Left lung (tissue), 14 donors: ENCODE measurements around the gene HYAL3. TPM values are rescaled to one million over a fixed set of nuclear protein-coding genes. Genes with fewer than 3 reads are reported as not detected.

Source experiments
- ATAC-seq: fragments of 200-7000 bp; cut with Tn5 transposase; one replicate; pipeline ENCODE4 v1.9.1; 2020; ENCODE audit warnings: moderate library complexity
- DNase-seq, 4 donors: peaks; one replicate each; pipeline ENCODE4 v3.0.0-alpha.2; 2013 to 2020
- H3K27ac ChIP-seq, 2 donors: fragments of 200-600 bp; sonication (generic) in 1 of 2; one replicate each; pipeline versions ENCODE4 v1.5.0 to v1.8.0; 2020 to 2021
- H3K27me3 ChIP-seq, 2 donors: fragments of 200-600 bp; sonication (generic) in 1 of 2; one replicate each; pipeline versions ENCODE4 v1.5.0 to v1.8.0; 2020 to 2021
- H3K36me3 ChIP-seq, 2 donors: fragments of 200-600 bp; sonication (generic) in 1 of 2; one replicate each; pipeline versions ENCODE4 v1.5.0 to v1.8.0; 2020 to 2021
- H3K4me1 ChIP-seq, 2 donors: fragments of 200-600 bp; one replicate each; pipeline ENCODE4 v1.8.0; 2021
- H3K4me3 ChIP-seq, 2 donors: fragments of 200-600 bp; sonication (generic) in 1 of 2; one replicate each; pipeline versions ENCODE4 v1.5.0 to v1.8.0; 2020 to 2021; ENCODE audit warnings: mild to moderate bottlenecking in 1 of 2
- H3K9me3 ChIP-seq, 2 donors: fragments of 200-600 bp; sonication (generic) in 1 of 2; one replicate each; pipeline versions ENCODE4 v1.5.0 to v1.8.0; 2020 to 2021
- CTCF ChIP-seq, 2 donors: fragments of 200-600 bp; sonication (generic) in 1 of 2; IDR thresholded peaks; one replicate each; pipeline versions ENCODE4 v1.5.0 to v1.8.0; 2021; ENCODE audit warnings: antibody characterized with exemption in 2 of 2
- intact Hi-C, 2 donors: fragments of 100-400 bp; cut with DNase I; formaldehyde crosslinking; loops; one replicate each; pipeline versions ENCODE4 v1.11.2 to v1.14.2; 2022
- long read RNA-seq, 12 donors: library from polyadenylated mRNA in 2 of 12; unstranded in 2 of 12; transcript quantifications; one replicate each; pipeline ENCODE4 v2.0.0 and lab custom pipeline, GENCODE V29; 2019 to 2026
- polyA plus RNA-seq, 6 donors: library from polyadenylated mRNA; unstranded; fragments of 120-200 nt; gene quantifications; one replicate each; pipeline ENCODE4 v1.2.1, GENCODE V29; 2013; ENCODE audit not compliant: insufficient read length in 6 of 6
- total RNA-seq, 2 donors: library from RNA; stranded (reverse); fragmentation: NEBNext Ultra II Directional; extraction: Animal tissue kit (Norgen Biotek cat#: 25700); gene quantifications; one replicate each; pipeline ENCODE4 v1.2.1, GENCODE V29; 2021
- donor health status: DM: no; HTN: yes; CAD: no.
- donor health status: DM: no; HTN: no; CAD: no.

Gene HYAL3, protein sequence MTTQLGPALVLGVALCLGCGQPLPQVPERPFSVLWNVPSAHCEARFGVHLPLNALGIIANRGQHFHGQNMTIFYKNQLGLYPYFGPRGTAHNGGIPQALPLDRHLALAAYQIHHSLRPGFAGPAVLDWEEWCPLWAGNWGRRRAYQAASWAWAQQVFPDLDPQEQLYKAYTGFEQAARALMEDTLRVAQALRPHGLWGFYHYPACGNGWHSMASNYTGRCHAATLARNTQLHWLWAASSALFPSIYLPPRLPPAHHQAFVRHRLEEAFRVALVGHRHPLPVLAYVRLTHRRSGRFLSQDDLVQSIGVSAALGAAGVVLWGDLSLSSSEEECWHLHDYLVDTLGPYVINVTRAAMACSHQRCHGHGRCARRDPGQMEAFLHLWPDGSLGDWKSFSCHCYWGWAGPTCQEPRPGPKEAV
- 1 to 10 TPM; 4.5 to 4.6 TPM for total RNA-seq
- 1 to 10 TPM; 2.3 to 5.2 (median 3.8) TPM for polyA plus RNA-seq
- long read RNA-seq, donor 1, result 0 reads
- long read RNA-seq, donor 2, result 0 reads
- long read RNA-seq, donor 3, result 0 reads
- long read RNA-seq, donor 4, partial matches to known transcripts, result 0 of 5 reads
- long read RNA-seq, donor 4, other reads (novel, unspliced or antisense), result 0 of 5 reads
- long read RNA-seq, donor 5, partial matches to known transcripts, result 0 of 3 reads
- long read RNA-seq, donor 5, other reads (novel, unspliced or antisense), result 0 of 3 reads
- long read RNA-seq, donor 6, partial matches to known transcripts, result 0 of 3 reads
- long read RNA-seq, donor 6, other reads (novel, unspliced or antisense), result 0 of 3 reads
- long read RNA-seq, donor 7, partial matches to known transcripts, result 0 of 1 reads
- long read RNA-seq, donor 7, other reads (novel, unspliced or antisense), result 0 of 1 reads
- long read RNA-seq, donor 8, partial matches to known transcripts, result 0 of 1 reads
- long read RNA-seq, donor 8, other reads (novel, unspliced or antisense), result 0 of 1 reads
- long read RNA-seq, donor 9, result 0 reads
- long read RNA-seq, donor 10, partial matches to known transcripts, result 1 of 11 reads
- long read RNA-seq, donor 10, other reads (novel, unspliced or antisense), result 1 of 11 reads
- long read RNA-seq, donor 11, partial matches to known transcripts, result 0 of 3 reads
- long read RNA-seq, donor 11, other reads (novel, unspliced or antisense), result 0 of 3 reads
- long read RNA-seq, donor 12, partial matches to known transcripts, result 0 of 1 reads
- long read RNA-seq, donor 12, other reads (novel, unspliced or antisense), result 0 of 1 reads

DNA sequence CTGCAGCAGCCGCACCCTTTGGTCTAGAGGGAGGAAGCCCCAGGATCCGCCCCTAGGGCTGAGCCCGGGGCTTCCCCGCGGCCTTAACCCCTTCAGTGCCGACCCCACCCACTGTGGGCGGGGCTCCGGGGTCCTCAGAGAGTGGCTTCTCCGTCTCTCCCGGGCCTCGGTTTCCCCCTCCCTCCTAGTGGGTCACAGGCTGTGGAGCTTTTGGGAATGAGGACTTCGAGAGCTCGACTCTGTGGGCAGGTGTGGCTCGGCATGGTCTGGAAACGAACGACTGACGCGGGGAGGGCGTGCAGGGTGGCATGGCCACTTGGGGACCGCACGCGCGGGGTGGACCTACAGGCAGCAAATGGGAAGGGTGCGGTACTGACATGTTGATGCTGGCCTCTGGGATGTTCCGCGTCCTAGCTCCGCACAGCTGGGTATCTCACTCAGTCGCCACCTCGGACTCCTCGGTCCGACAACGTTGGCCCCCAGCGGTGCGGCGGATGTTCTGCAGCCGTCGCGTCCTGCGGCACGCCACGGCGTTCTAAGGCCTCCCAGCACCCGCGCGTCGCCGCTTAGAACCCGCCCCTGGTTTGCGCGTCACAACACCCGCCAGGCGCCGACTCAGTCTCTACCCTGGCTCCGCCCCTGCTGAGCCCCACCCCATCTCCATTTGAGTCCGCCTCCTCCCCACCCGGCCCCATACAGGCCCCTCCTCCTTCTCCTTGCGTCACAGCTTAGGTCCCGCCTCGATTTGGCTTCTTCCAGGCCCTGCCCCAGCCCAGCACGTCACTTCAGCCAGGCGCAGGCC, at the start of gene HYAL3, which contains the start of gene NAA80:
Gene HYAL3, minus strand, starts transcription at position 570 of the 802 bp plus-strand sequence. CDS start 3,803 bp downstream, outside the sequence.
Gene NAA80, minus strand, starts transcription at position 570 of the 802 bp plus-strand sequence. CDS start 1,942 bp downstream, outside the sequence.
- peaks cover 0 to 5% of the 10 kb centered on the region in 2 donors for H3K36me3 ChIP-seq
- ATAC-seq, result peak; percentile 88
- H3K27ac ChIP-seq, result peak within 1 kb of the TSS; percentile 92 to 95
- no peaks in the 10 kb centered on the region for H3K9me3 ChIP-seq
- intact Hi-C loops, result no loop called here
- H3K27me3 ChIP-seq, result no peaks in the 10 kb centered on the region
- peak within 1 kb of the TSS; percentile 63 to 68 for H3K4me3 ChIP-seq
- peaks cover 36 to 58% of the 10 kb centered on the region in 2 donors for H3K4me1 ChIP-seq
- peak; percentile 99 to 100 (median 100) for DNase-seq
- peak in 1 of 2 donors; percentile 62 for TF ChIP-seq CTCF (IDR thresholded peaks at IDR 0.05)

- H3K27ac ChIP-seq, result no peak overlapping the region
- intact Hi-C loops, result loop anchor here in 1 of 2 donors (5.0 kb wide), 1 partner anchor 195 kb away; no protein-coding TSS in a partner anchor
- H3K4me3 ChIP-seq, result no peak overlapping the region
- peaks cover 28 to 64% of the 10 kb centered on the region in 2 donors for H3K4me1 ChIP-seq
- peaks cover 0 to 16% of the 10 kb centered on the region in 2 donors for H3K36me3 ChIP-seq
- no peaks in the 10 kb centered on the region for H3K27me3 ChIP-seq
- ATAC-seq (peak; percentile 15), DNase-seq (peak in 2 of 4 donors; percentile 69 to 86)
- no peaks in the 10 kb centered on the region for H3K9me3 ChIP-seq
- TF ChIP-seq CTCF (IDR thresholded peaks at IDR 0.05), result peak; percentile 43 to 54
Measured at GRCh38 chr3:50347187-50347813, 48.1 kb upstream of the HYAL3 start.

DNA sequence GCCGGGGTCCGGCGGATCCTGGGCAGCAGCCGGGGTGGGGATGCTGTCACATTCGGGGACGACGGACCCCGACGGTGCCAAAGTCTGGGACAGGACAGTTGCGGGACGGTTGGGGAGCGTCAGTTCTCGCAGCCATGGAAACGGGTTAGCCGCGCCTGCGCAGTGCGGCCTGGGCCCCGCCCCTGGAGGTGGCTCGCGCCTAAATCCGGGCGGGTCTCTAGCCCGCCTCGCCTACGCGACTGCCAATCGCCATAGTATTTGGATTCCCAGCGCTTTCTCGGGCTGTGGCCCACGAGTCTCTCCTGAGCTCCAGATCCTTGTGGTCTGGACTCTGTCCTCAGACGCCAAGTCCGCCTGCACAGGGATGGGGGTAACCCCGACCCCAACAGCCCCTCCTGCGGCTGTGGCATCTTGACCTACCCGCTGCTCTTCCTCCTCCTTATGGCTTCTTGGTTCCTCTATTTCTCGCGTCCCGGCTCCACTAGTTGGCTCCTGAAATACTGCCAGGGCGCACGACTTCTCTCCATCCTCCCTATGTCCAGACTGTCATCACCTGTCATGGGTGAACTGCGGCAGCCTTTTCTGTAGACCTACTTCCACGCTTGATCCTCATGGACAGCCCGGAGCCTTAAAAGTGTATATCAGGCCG, 46.5 kb upstream of the HYAL3 start, which contains the start of gene ZMYND10:
Gene ZMYND10, minus strand, starts transcription at position 147 of the 649 bp plus-strand sequence. CDS start 153 bp downstream, outside the sequence.
- Histone ChIP-seq H3K9me3 (no peaks in the 10 kb centered on the region), H3K27me3 (no peaks in the 10 kb centered on the region), H3K27ac (no peak within 1 kb of the TSS), H3K4me3 (peak within 1 kb of the TSS; percentile 28 to 37), H3K36me3 (peaks cover 0 to 16% of the 10 kb centered on the region in 2 donors), H3K4me1 (peaks cover 27 to 63% of the 10 kb centered on the region in 2 donors)
- ATAC-seq (peak; percentile 23), DNase-seq (peak in 3 of 4 donors; percentile 69 to 93 (median 72))
- intact Hi-C loops, result loop anchor here in 1 of 2 donors (5.0 kb wide), 1 partner anchor 197 kb away; no protein-coding TSS in a partner anchor
- no peak for TF ChIP-seq CTCF (IDR thresholded peaks at IDR 0.05)
